ELR (cell line): ENCODE measurements around the gene ZSCAN10.
"Not testable (repeated sequence)": the region's sequence is repeated elsewhere in the genome, so short reads cannot be mapped to it uniquely, and the experiment has no call there.

Experiments
- DNase-seq: peaks from one replicate; pipeline ENCODE4 v3.0.0-alpha.2; 2015; ENCODE audit warnings: low read depth

Gene ZSCAN10

DNA sequence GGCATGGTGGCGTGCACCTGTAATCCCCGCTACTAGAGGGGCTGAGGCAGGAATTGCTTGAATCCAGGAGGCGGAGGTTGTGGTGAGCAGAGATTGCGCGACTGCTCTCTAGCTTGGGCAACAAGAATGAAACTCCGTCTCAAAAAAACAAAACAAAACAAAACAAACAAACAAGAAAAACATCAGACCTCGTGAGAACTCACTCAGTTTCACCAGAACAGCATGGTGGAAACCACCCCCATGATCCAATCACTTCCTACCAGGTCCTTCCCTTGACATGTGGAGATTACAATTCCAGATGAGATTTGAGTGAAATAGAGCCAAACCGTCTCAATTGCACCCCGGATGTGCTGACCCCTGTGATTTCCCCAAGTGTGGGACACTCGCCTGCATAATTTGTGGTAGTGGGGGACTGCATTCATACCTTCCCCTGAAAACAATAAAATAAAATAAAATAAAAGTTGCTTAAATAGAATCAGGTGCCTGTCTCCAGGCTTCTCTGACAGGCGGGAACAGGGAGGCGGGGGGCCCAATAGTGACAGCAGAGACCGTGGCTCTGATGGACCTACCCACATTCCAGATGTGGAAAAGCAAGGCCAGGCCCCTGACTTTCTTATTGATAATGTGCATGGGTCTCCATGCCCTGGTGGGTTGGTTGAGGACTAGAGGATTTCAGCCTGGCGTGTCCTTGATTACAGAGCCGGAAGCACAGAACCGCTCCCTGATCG, 13.1 kb downstream of the ZSCAN10 start:
- DNase-seq, result no peak

DNA sequence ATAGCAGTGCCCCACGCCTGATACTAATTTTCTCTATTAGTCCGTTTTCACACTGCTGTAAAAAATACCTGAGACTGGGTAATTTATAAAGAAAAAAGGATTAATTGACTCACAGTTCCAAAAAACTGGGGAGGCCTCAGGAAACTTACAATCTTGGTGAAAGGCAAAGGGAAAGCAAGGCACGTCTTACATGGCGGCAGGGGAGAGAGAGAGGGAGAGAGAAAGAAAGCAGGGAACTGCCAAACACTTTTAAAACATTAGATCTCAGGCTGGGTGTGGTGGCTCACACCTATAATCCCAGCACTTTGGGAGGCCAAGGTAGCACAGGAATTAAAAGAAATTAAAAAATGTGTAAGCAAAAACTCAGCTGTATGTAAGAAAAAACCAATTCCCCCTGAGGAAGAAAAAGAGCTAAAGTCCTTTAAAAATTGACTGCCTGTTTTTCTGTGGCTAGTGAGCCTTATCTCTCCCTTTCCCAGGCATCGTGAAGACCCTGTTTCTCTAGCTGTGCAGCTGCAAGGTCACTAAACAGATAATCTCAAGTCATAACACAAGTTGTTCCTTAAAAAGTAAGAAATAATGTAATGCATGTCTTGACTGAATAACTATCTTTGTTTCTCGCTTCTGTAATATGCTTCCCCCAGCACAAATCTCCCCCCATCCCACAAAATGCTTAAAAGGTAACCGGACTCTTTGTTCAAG, 14.0 kb downstream of the ZSCAN10 start:
- no peak for DNase-seq

DNA sequence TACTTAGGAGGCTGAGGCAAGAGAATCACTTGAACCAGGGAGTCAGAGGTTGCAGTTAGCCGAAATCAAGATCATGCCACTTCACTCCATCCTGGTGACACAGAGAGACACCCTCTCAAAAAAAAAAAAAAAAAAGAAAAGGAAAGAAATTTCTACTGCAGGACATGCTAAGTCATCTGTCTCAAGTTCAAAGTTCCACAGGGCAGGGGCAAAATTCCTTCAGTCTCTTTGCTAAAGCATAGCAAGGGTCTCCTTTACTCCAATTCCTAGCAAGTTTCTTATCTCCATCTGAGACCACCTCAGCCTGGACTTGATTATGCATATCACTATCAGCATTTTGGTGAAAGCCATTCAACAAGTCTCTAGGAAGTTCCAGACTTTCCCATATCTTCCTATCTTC, 14.6 kb downstream of the ZSCAN10 start:
- no peak for DNase-seq

DNA sequence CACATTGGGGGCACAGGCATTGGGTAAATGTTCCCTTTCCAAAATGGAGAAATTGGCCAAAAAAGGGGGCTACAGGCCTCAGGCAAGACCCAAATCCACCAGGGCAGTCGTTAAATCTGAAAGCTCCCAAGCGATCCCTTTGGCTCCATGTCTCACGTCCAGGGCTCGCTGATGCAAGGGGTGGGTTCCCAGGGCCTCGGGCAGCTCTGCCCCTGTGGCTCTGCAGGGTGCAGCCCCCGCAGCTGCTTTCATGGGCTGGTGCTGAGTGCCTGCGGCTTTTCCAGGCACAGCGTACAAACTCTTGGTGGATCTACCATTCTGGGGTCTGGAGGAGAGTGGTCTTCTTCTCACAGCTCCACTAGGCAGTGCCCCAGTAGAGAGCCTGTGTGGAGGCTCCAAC, 15.7 kb downstream of the ZSCAN10 start:
- DNase-seq, result not testable (repeated sequence)

DNA sequence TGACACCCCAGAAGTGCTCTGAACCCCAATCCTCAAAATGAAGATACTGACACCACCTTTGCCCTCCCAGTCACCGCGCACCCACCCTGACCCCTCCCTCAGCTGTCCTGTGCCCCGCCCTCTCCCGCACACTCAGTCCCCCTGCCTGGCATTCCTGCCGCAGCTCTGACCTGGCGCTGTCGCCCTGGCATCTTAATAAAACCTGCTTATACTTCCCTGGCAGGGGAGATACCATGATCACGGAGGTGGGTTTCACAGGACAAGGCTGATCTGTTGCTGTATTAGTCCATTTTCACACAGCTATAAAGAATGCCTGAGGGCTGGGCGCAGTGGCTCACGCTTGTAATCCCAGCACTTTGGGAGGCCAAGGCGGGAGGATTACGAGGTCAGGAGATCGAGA, 17.1 kb downstream of the ZSCAN10 start:
- DNase-seq, result not testable (repeated sequence)

DNA sequence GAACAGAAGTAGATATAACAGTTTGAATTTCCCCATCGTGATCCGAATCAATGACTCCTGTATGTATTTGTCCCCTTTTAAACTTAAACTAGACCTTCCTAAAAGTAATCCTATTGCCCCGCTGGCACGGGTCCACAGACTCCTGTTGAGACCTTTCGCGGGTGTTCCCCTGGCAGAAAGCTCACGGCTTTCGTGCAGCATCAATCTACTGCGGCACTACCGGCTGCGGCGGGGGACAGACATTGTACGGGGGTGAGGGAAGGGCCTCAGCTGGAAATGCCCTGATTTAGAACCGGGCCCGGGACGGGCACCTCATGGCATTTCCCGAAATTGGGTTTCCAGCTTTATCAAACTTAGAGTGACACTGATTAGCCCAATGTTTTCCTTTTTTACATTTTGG, 19.1 kb downstream of the ZSCAN10 start:
- no peak for DNase-seq

DNA sequence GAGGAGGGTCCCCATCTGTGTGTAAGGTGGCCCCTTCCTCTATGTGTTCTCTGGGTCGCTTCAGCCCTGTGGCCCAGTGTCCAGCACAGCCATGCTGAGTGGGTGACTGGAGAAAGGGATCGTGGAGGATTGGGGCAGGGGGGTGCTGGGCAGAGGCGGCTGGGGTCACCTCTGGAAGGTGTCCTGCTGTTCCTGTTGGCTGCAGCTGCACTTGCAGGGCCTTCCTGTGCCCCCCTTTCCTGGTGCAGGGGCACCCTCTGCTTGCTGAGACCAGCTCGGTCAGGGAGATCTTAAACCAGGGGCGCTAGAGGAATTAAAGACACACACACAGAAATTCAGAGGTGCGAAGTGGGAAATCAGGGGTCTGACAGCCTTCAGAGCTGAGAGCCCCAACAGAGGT, 22.5 kb downstream of the ZSCAN10 start:
- DNase-seq, result no peak

DNA sequence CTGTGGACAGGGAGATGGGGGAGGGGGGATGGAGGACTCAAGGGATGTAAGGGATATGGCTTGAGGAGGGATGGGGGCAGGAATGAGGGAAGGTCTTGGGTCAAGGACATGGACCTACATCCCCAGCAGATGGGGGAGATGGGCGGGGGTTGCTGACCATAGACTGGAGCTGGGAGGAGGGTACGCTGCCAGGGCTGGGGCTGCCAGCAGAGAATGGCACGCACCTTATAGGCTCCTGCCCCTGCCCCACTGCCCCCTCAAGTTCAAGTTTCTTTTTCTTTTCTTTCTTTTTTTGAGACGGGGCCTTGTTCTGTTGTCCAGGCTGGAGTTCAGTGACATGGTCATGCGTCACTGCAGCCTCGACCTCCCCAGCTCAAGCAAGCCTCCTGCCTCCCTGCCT, 23.1 kb downstream of the ZSCAN10 start:
- not testable (repeated sequence) for DNase-seq

DNA sequence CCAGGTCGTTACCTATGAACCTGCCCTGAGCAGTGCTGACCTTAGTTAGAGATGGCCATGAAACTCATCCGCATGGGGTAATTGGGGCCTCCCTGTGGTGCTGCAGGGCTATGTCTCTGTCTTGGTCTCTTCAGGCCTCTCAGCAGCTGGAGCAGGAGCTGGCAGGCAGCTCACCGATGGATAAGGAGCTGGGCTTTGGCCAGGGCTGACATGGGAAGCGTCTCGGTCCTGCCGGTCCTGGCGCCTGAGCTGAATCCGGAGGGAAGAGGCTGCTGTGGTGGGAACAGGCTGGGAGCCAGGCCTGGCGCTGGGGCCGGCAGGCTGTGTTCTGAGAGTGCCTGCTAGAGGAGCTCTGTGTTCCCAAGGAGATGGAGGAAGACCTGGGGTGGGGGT, 23.6 kb downstream of the ZSCAN10 start:
- no peak for DNase-seq

DNA sequence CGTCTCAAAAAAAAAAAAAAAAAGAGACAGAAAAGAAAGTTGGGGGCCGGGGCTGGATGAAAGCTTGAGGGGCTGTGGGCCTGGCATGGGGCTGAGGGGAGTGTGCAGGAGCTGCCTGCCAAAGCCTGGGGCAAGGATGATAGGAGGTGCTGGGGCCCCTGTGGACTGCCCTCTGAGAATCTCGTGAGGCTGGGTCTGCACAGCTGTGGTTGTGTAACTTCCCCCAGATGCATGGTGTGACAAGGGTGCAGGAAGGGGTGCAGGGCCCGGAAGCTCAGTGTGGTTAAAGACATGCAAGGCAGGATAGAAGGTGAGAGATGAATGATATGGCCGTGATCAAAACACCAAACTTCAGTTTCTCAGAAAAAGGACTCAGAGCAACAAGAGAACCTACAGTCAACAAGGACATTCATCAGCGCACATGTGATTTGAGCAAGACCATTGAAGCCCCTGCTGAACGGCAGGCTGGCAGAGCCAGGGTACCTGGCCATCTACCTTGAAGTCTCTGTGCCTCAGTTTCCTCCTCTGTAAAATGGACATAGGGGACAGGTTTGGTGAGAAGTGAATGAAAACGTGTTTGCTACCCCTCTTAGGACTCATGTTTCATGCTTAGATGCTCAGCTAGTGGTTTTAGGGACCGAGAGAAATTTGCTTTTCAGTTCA, 24.1 kb downstream of the ZSCAN10 start:
- no peak for DNase-seq

DNA sequence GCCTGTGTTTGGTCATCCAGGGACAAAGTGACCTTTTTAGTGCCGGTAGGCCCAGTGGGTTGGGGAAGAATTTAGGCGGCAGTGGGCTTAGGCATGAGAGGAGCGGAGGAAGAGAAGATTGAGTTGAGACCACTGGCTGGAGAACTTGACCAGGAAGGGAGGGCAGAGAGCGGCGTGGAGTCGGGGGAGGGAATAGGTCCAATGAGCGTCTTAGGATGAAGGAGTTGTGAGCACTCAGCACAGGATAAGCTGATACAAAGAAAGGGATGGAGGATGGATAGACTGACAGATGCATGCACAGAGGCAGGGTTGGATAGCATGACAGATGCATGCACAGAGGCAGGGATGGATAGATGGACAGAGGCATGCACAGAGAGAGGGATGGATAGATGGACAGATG, 25.6 kb downstream of the ZSCAN10 start:
- DNase-seq, result no peak

DNA sequence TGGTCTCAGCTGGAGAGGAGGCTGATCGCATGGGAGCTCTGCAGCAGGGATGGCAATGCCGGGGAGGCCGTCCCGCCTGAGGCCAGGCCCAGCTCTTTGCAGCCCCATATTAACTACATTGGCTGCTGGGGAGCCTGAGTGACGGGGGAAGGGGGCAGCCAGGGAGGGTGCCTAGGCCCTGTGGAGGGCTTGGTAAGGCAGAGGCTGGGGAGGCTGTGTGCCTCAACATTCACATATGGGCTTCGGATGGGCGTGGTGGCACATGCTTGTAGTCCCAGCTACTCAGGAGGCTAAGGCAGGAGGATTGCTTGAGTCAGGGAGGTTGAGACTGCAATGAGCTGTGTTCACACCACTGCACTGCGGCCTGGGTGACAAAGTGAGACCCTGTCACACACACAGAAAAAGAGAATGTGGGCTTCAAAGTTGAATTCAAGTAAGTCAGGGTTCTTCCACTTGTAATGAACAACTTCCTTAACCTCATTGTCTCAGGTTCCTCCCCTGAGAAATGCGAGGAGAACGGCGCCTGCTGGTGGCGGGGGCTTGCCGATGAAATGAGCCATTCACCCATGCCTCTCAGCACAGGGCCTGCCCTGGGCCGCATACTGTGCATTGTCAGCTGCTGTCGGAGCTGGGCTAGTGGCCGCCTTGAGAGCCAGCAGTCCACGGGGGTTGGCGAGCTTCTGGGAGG, 26.4 kb downstream of the ZSCAN10 start:
- not testable (repeated sequence) for DNase-seq

DNA sequence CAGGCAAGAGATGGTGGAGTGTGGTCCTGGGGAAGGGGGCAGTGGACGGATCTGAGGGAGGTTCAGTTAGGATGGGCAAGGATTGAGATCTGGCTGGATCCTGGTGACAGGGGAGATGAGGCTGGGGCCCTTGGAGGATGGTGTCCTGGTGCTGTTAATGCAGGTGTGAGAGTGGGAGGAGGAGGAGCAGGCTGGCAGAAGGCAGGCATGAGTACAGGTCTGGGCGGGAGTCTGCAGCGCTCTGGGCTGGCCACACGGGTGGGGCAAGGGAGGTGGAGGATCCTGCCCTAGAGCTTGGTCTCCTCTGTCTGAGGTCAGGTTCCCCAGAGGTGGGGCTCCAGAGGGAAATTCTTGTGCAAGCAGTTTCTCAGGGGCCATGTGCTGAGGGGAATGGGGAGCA, 26.9 kb downstream of the ZSCAN10 start:
- not testable (repeated sequence) for DNase-seq

DNA sequence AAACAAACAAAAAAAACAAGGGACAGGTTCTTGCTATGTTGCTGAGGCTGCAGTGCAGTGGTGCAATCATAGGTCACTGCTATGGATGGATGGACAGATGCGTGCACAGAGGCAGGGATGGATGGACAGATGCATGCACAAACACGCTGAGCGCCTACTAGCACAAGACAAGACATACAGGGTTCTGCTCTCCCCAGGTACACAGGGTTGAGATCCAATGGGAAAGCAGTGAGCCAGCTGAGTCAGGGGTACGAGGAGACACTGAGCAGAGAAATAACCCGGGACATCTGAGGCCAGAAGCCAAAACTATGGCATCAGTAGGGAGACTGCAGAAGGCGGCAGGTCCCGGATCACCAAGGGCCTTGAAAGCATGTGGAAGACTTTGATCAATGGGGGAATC, 27.4 kb downstream of the ZSCAN10 start:
- no peak for DNase-seq

DNA sequence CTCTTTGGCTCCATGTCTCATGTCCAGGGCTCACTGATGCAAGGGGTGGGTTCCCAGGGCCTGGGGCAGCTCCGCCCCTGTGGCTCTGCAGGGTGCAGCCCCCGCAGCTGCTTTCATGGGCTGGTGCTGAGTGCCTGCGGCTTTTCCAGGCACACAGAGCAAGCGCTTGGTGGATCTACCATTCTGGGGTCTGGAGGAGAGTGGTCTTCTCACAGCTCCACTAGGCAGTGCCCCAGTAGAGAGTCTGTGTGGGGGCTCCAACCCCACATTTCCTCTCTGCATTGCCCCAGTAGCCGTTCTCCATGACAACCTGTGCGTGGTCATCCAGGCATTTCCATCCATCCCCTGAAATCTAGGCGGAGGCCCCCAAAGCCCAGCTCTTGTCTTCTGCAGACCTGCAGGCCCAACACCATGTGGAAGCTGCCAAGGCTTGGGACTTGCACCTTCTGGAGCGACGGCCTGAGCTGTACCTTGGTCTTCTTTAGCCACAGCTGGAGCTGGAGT, 28.4 kb downstream of the ZSCAN10 start:
- no peak for DNase-seq

DNA sequence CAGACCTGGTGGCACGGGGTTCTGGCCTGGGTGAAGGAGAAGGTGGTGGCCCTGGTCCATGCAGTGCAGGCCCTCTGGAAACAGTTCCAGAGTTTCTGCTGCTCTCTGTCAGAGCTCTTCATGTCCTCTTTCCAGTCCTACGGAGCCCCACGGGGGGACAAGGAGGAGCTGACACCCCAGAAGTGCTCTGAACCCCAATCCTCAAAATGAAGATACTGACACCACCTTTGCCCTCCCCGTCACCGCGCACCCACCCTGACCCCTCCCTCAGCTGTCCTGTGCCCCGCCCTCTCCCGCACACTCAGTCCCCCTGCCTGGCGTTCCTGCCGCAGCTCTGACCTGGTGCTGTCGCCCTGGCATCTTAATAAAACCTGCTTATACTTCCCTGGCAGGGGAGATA, 29.9 kb downstream of the ZSCAN10 start:
- DNase-seq, result not testable (repeated sequence)

DNA sequence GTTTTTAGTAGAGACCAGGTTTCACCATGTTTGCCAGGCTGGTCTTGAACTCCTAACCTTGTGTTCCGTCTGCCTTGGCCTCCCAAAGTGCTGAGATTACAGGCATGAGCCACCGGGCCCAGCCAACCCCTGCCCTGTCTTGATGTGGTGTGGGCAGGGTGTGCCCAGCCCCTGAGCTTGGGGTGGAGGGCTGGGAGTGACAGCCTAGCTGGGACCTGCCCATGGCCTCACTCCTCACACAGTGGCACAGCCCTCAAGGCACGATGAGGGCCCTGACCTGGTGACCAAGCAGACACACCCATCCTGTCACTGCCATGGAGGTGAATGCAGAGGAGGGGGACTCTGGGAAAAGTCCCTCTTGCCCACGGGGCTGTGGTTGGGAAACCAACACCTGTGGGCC, 30.6 kb downstream of the ZSCAN10 start:
- no peak for DNase-seq

DNA sequence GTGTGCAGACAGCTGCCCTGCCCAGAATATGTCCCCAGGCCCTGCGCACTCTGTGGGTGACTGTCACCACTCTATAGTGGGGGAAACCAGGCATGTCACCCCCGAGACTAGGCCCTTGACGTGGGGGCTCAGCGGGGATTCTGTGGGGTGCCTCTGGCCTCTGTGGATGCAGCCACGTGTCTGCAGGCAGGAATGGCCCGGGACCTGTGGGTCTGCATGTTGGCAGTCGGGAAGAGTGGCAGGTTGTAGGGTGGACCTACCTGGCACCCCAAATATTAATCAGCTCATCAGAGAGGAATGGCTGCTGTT, 32.7 kb downstream of the ZSCAN10 start:
- no peak for DNase-seq

DNA sequence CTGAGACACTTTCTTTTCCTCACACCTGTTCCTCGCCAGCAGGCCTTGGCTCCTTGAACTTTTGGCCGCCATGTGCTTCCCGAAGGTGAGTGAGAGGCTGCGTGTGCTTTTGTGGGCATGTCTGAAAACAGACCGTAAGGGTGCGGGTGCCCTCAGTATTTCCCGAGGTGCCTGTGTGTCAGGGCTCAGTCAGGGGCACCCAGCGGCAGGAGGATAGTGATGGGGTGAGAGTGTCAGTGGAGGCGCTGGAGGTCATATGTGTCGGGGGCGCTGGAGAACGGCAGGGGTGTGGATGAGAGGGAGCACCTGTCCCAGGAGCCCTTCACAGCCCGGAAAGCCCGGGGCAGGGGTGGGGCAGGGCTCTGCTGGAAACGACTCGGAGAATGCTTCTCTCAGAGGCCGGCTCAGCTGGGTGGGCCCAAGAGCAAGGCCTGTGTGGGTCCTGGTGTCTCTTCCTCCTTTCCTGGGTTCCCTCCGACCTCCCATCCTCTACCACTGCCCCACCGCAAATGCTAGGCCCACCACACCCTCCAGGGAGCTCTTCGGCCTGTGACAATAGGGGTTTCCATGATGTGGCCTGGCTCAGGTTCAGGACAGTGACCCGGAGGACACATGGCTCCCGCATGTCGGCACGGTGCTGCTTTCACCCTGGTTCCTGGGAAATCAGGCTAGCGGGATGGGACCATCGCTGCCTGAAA, 33.2 kb downstream of the ZSCAN10 start:
- DNase-seq, result no peak

DNA sequence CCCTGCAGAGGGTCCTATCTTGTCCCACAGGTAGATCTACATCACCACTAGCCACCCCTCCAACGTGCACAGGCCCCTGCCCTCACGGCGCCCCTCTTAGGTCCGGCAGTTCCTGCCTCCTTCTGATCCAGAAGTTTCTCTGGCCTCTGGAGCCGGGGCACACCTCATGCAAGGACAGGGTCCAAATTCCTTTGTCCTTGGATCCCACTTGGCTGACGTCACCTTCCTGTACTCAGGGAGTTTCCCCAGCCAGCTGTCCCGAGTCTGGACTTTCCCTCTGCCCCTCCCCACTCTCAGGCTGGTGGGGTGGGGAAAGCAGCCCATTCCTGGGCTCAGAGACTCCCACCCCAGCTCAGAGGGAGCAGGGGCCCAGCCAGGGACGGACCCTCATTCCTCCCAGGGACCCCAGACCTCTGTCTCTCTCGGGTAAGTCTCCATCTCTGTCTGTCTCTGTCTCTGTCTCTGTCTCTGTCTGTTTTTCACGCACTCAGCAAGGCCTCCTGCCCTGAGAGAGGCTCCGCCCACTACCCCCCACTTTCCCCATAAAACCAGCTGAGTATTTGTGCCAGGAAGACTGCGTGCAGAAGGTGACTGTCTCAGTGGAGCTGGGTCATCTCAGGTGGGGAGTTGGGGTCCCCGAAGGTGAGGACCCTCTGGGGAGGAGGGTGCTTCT, 33.9 kb downstream of the ZSCAN10 start, which contains the start of gene IL32:
Gene IL32 (plus strand): TSS at position 572 of the 673 bp plus-strand sequence. CDS start 172 bp downstream, outside the sequence.
- DNase-seq, result peak; percentile 82
